GM10266 (cell line): ENCODE data around the gene PPP1R13B.

Experiments used
- DNase-seq: peaks from one replicate; pipeline ENCODE4 v3.0.0; 2012; ENCODE audit errors: extremely low spot score
- CTCF ChIP-seq: IDR thresholded peaks from 2 replicates; pipeline ENCODE4 v1.5.1; 2012; ENCODE audit warnings: mild to moderate bottlenecking, low read depth; ENCODE audit not compliant: control insufficient read depth, insufficient read depth; ENCODE audit errors: missing control alignments

The PPP1R13B gene

GRCh38 chr14:103688441-103688840 lies 158.9 kb downstream of the PPP1R13B start:
- TF ChIP-seq CTCF, result no peak
- DNase-seq, result no peak

DNA sequence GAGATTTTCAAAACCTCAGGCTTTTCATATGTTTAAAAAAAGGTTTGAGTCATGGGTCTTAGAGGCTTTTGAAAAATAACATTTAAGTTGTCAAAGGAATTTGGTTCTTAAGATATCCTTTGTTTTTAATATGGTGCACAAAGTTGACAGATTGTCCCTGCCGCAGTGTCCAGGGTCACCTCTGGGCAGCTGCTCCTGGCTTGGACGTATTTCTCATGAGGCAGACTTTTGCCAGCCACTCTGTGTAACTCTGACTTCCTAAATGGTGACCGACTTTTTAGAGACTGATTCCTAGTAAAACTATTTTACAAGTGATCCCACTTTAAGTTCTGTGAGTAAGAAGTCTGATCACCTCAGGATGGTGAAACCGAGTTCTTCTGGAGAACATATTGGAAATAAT lies 159.7 kb downstream of the PPP1R13B start:
- no peak for TF ChIP-seq CTCF
- DNase-seq, result no peak

DNA sequence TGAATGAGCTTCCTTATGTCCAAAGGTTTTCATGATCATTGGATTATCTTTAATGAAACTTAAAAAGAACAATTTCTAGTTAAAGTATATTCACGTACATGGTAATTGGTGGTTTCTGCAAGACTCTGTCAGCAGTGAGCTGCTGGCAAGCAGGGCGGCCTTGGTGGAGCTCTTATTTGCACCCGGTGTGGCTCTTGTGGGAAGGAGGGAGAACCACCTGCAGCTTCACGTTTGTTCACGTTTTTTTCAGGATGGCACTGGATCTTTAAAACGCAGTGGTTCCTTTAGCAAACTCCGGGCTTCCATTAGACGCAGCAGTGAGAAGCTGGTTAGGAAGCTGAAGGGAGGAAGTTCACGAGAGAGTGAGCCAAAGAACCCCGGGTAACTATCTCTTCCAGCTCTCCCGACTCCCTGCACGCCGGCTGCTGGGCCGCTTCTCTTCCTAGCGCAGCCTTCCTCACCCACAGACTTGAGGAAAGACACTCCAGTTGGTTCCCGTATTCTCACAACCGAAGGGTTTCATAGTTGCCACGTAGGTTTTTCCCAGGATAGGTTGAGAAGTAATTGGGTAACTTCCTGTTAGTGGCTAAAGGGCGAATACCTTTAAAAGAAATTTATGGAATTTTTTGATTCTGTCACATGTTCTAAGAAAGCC lies 160.4 kb downstream of the PPP1R13B start:
- DNase-seq, result no peak
- TF ChIP-seq CTCF, result no peak

DNA sequence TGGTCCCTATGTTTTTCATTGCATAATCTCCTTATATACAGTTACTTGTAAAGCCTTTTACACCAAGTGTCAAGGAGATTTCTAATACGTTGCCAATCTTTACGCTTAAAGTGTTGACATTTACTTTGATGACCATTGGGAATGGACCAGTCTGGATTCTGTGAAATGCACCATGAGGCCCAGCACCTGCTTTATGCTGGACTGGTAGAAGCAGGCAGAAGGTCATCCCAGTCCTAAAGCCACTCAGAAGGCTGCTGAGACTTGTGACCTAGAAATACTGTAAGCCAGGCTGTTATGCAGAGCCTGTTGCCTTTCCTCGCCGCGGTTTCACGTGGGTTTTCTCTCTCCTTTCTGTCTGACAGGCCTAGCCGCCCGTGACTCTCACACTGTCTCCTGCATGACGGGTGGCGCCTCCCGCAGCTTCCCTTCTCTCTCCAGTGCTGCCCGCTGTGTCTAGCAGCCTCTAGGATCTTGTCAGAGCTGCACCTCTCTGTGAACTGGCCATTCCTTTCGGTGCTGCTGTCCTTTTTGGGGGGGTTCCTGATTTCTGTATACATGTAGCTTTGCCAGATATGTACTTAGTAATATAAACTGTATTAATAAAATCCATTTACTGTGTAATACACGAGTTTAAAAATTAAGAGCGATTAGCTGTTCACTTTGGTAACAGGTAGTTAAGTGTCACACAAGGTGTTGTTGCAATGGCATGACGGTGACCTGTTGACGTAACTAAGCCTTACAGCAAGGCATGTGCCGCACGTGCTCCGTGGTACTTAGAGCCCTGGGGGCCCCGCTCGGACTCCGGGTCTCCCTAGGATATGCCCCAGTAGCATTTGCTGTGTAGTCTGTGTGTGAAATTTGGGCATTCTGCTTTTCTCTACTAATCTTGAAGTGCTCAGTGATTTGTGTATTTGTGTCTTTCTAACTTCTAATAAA lies 161.8 kb downstream of the PPP1R13B start:
- no peak for DNase-seq
- no peak for TF ChIP-seq CTCF

- TF ChIP-seq CTCF, result no peak
- no peak for DNase-seq
Observed at GRCh38 chr14:103684871-103685270, 162.5 kb downstream of the PPP1R13B start.

DNA sequence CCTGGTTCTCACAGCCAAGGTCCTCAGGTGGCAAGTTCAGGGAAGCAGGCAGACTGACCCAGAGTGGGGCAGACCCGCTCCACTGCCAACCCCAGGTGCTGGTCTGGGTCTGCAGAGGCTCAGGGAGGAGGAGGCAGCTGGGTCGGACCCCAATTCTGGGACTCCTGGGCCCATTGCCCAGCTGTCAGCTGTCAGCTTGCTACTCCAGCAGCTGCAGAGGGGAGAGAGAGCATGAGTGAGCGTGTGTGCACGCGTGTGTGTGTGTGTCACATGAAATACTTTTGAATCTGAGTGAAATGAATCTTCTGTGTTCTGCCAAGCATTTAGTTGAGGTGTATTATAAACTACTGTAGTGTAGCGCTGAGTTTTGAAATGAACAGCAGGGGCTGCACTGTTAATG lies 162.9 kb downstream of the PPP1R13B start:
- DNase-seq, result no peak
- no peak for TF ChIP-seq CTCF
